GM23248 (cell line): ENCODE measurements around the gene TENT5C. TPM values are rescaled to one million over a fixed set of nuclear protein-coding genes. Genes with fewer than 3 reads are reported as not detected.

Source experiments
- DNase-seq: peaks from one replicate; pipeline ENCODE4 v3.0.0-alpha.2; 2015
- H2AFZ ChIP-seq: fragments of 200-600 bp; sonication (generic); 2 replicates; pipeline ENCODE4 v1.6.1; 2016; ENCODE audit warnings: antibody characterized with exemption
- H3F3A ChIP-seq: fragments of 200-600 bp; sonication (generic); 2 replicates; pipeline ENCODE4 v1.6.1; 2016; ENCODE audit warnings: mild to moderate bottlenecking, antibody characterized with exemption, mixed run types; ENCODE audit not compliant: insufficient read depth
- H3K27ac ChIP-seq: fragments of 200-600 bp; sonication (generic); 2 replicates; pipeline ENCODE4 v1.5.1; 2016; ENCODE audit warnings: mild to moderate bottlenecking
- H3K27me3 ChIP-seq: fragments of 200-600 bp; sonication (generic); replicated peaks from 2 replicates; pipeline ENCODE4 v1.6.1; 2016; ENCODE audit warnings: mild to moderate bottlenecking; ENCODE audit not compliant: insufficient read depth
- H3K36me3 ChIP-seq: fragments of 200-600 bp; sonication (generic); 2 replicates; pipeline ENCODE4 v1.6.1; 2016; ENCODE audit warnings: low read depth, mild to moderate bottlenecking
- H3K4me1 ChIP-seq: fragments of 200-600 bp; sonication (generic); 2 replicates; pipeline ENCODE4 v1.6.1; 2016; ENCODE audit warnings: mild to moderate bottlenecking; ENCODE audit not compliant: insufficient read depth
- H3K4me2 ChIP-seq: fragments of 200-600 bp; sonication (generic); one replicate; pipeline ENCODE4 v1.6.1; 2016; ENCODE audit warnings: mild to moderate bottlenecking; ENCODE audit not compliant: unreplicated experiment
- H3K4me3 ChIP-seq: fragments of 200-600 bp; sonication (generic); 2 replicates; pipeline ENCODE4 v1.5.1; 2016; ENCODE audit warnings: mild to moderate bottlenecking
- H3K79me2 ChIP-seq: fragments of 200-600 bp; sonication (generic); 2 replicates; pipeline ENCODE4 v1.6.1; 2016; ENCODE audit warnings: mild to moderate bottlenecking; ENCODE audit not compliant: insufficient read depth
- H3K9ac ChIP-seq: fragments of 200-600 bp; sonication (generic); 2 replicates; pipeline ENCODE4 v1.6.1; 2016; ENCODE audit warnings: mild to moderate bottlenecking
- H3K9me2 ChIP-seq: fragments of 200-600 bp; sonication (generic); 2 replicates; pipeline ENCODE4 v1.6.1; 2016; ENCODE audit warnings: mixed run types, mild to moderate bottlenecking, moderate library complexity; ENCODE audit not compliant: insufficient read depth
- H3K9me3 ChIP-seq: fragments of 200-600 bp; sonication (generic); one replicate; pipeline ENCODE4 v1.6.1; 2017; ENCODE audit warnings: low read depth
- H4K20me1 ChIP-seq: fragments of 200-600 bp; sonication (generic); 2 replicates; pipeline ENCODE4 v1.6.0; 2016; ENCODE audit not compliant: insufficient read depth
- EZH2 ChIP-seq: fragments of 200-600 bp; sonication (generic); IDR thresholded peaks from 2 replicates; pipeline ENCODE4 v1.6.1; 2018; ENCODE audit warnings: antibody characterized with exemption, mild to moderate bottlenecking; ENCODE audit not compliant: insufficient read depth, poor library complexity, severe bottlenecking
- EZH2phosphoT487 ChIP-seq: fragments of 200-600 bp; sonication (generic); IDR thresholded peaks from 2 replicates; pipeline ENCODE4 v1.6.1; 2018; ENCODE audit warnings: antibody characterized with exemption, moderate library complexity, mild to moderate bottlenecking, low read depth; ENCODE audit not compliant: insufficient read depth
- WGBS, 2 experiments: methylation state at CpG; one replicate each; pipeline ENCODE4 v1.1.6; 2015 to 2017; ENCODE audit warnings: low lambda C conversion rate in 2 of 2, low coverage in 1 of 2; ENCODE audit errors: missing lambda C conversion rate in 2 of 2; 5-methylcytosine and 5-hydroxymethylcytosine counted together
- in situ Hi-C: fragments of 300-500 bp; cut with MboI; formaldehyde crosslinking; loops from 2 replicates; pipeline ENCODE4 v1.15.0; 2020
- polyA plus RNA-seq: library from polyadenylated mRNA; unstranded; fragments of >200 nt; fragmentation: Nextera tagmentation; extraction: Ambion mirVana; gene quantifications from 2 replicates; pipeline ENCODE4 v1.2.1, GENCODE V29; 2016
- total RNA-seq: library from RNA; depleted of rRNA; stranded (reverse); fragments of >200 nt; shearing (Covaris generic); gene quantifications from 2 replicates; pipeline ENCODE4 v1.2.3, GENCODE V29; 2014

TENT5C gene
- total and polyA plus RNA-seq, 2 experiments from 2014 or later = 0.20 TPM; not detected in 1

- H3K27ac ChIP-seq = no peak overlapping the region
- no peaks in the 10 kb centered on the region for H3K36me3 ChIP-seq
- DNase-seq = no peak
- H3K27me3 ChIP-seq = peaks cover 28% of the 10 kb centered on the region
- no peak overlapping the region for H3K9ac ChIP-seq
- no peak overlapping the region for H3K4me3 ChIP-seq
- in situ Hi-C loops = no loop called here
- no peaks in the 10 kb centered on the region for H3K9me3 ChIP-seq
- H4K20me1 ChIP-seq = no peaks in the 10 kb centered on the region
- H3K4me2 ChIP-seq = no peak overlapping the region
- H3F3A ChIP-seq = no peaks in the 10 kb centered on the region
- WGBS, 2 experiments = 38 to 47% methylated on average over 4 to 5 of the region's 5 CpGs
- TF ChIP-seq EZH2 (no peak), EZH2phosphoT487 (no peak)
- H3K9me2 ChIP-seq = no peaks in the 10 kb centered on the region
- no peaks in the 10 kb centered on the region for H3K4me1 ChIP-seq
- no peak overlapping the region for H2AFZ ChIP-seq
- no peaks in the 10 kb centered on the region for H3K79me2 ChIP-seq
Observed at GRCh38 chr1:117596023-117596720, 9.7 kb upstream of the TENT5C start.

GRCh38 chr1:117598489-117598888, 7.4 kb upstream of the TENT5C start:
- no peaks in the 10 kb centered on the region for H3K9me2 ChIP-seq
- no peaks in the 10 kb centered on the region for H3K9me3 ChIP-seq
- H2AFZ ChIP-seq = no peak overlapping the region
- 67 to 68% methylated on average over 6 of the region's 6 CpGs for WGBS, 2 experiments
- H3K4me1 ChIP-seq = no peaks in the 10 kb centered on the region
- H3K4me2 ChIP-seq = no peak overlapping the region
- no peak overlapping the region for H3K27ac ChIP-seq
- peaks cover 19% of the 10 kb centered on the region for H3K27me3 ChIP-seq
- H3K79me2 ChIP-seq = no peaks in the 10 kb centered on the region
- DNase-seq = no peak
- H3F3A ChIP-seq = no peaks in the 10 kb centered on the region
- no peak for TF ChIP-seq EZH2phosphoT487
- TF ChIP-seq EZH2 = no peak
- no peaks in the 10 kb centered on the region for H3K36me3 ChIP-seq
- no peak overlapping the region for H3K9ac ChIP-seq
- no peak overlapping the region for H3K4me3 ChIP-seq
- no peaks in the 10 kb centered on the region for H4K20me1 ChIP-seq
- in situ Hi-C loops = no loop called here

GRCh38 chr1:117599286-117600221, 6.3 kb upstream of the TENT5C start:
- 40 to 41% methylated on average over 16 of the region's 16 CpGs for whole genome bisulfite sequencing, 2 experiments
- Histone ChIP-seq H3K27me3 (peaks cover 21% of the 10 kb centered on the region), H3F3A (no peaks in the 10 kb centered on the region), H3K79me2 (no peaks in the 10 kb centered on the region), H3K4me3 (no peak overlapping the region), H3K4me2 (no peak overlapping the region), H3K36me3 (no peaks in the 10 kb centered on the region), H4K20me1 (no peaks in the 10 kb centered on the region), H2AFZ (no peak overlapping the region), H3K9me3 (no peaks in the 10 kb centered on the region), H3K4me1 (no peaks in the 10 kb centered on the region), H3K9me2 (no peaks in the 10 kb centered on the region), H3K27ac (no peak overlapping the region), H3K9ac (no peak overlapping the region)
- TF ChIP-seq EZH2phosphoT487 = no peak
- no peak for DNase-seq
- in situ Hi-C loops = no loop called here

GRCh38 chr1:117600325-117600943, 5.4 kb upstream of the TENT5C start:
- 78 to 80% methylated on average over 7 of the region's 7 CpGs for WGBS, 2 experiments
- Histone ChIP-seq H3K79me2 (no peaks in the 10 kb centered on the region), H3K27me3 (peaks cover 21% of the 10 kb centered on the region), H3F3A (no peaks in the 10 kb centered on the region), H3K9ac (no peak overlapping the region), H3K36me3 (no peaks in the 10 kb centered on the region), H3K9me2 (no peaks in the 10 kb centered on the region), H3K4me3 (no peak overlapping the region), H3K27ac (no peak overlapping the region), H3K4me1 (no peaks in the 10 kb centered on the region), H3K4me2 (no peak overlapping the region), H3K9me3 (no peaks in the 10 kb centered on the region), H2AFZ (no peak overlapping the region), H4K20me1 (no peaks in the 10 kb centered on the region)
- TF ChIP-seq EZH2phosphoT487 = no peak
- no peak for TF ChIP-seq EZH2
- in situ Hi-C loops = no loop called here
- DNase-seq = no peak
